ENCODE measurements around the gene CLCNKB. TPM values are rescaled to one million over a fixed set of nuclear protein-coding genes. Genes with fewer than 3 reads are reported as not detected.
"Not testable (repeated sequence)": the region's sequence is repeated elsewhere in the genome, so short reads cannot be mapped to it uniquely, and the experiment has no call there.

The CLCNKB gene
- total and polyA plus RNA-seq, 4 donors, result 0.23 to 0.39 (median 0.38) TPM; not detected in 1

GRCh38 chr1:16048573-16049189 lies 5.1 kb downstream of the CLCNKB start:
- Histone ChIP-seq H3K4me3 (ENCODE audit: low read length in 2 of 2) (peak overlapping the region in 1 of 2 donors; percentile 5), H3K9me3 (ENCODE audit: control insufficient read depth, low read length) (no peaks in the 10 kb centered on the region), H3K4me1 (ENCODE audit: control insufficient read depth in 1 of 2, insufficient read depth in 2 of 2, low read length in 2 of 2) (no peaks in the 10 kb centered on the region), H3K27ac (ENCODE audit: low read depth in 1 of 2, low read length in 2 of 2) (no peak overlapping the region), H3K36me3 (ENCODE audit: control insufficient read depth in 1 of 2, insufficient read depth in 2 of 2, low read length in 1 of 2) (no peaks in the 10 kb centered on the region), H3K27me3 (ENCODE audit: control insufficient read depth in 1 of 2, insufficient read depth in 2 of 2, low read length in 1 of 2) (no peaks in the 10 kb centered on the region)
- intact Hi-C loops (cut with DNase I), result loop anchor here in 1 of 2 donors (5.0 kb wide), 1 partner anchor 36 kb away; no protein-coding TSS in a partner anchor
- WGBS, 2 donors, result 5% methylated on average over 19 to 25 of the region's 25 CpGs
- ATAC-seq (ENCODE audit: low FRiP score), result peak; percentile 26
- DNase-seq, result peak in 1 of 2 donors; percentile 86

DNA sequence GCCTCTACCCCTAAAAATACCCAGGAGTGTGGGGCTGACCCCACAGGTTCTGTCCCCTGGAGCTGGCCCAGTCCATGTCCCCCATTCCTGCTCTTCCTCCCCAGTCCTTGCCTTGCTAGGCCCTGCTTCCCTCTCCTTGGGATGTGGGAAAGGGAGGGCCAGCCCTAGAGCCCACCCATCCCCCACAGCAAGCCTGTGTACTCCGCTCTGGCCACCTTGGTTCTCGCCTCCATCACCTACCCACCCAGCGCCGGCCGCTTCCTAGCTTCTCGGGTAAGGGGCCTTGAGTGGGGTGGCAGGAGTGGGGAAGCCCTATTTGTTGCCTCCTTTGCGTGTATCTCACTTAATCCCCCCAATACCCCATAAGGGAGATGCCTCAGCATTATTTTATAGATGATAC lies 6.7 kb downstream of the CLCNKB start:
- H3K27me3 ChIP-seq (ENCODE audit: control insufficient read depth in 1 of 2, insufficient read depth in 2 of 2, low read length in 1 of 2), result no peaks in the 10 kb centered on the region
- no peak overlapping the region for H3K27ac ChIP-seq (ENCODE audit: low read depth in 1 of 2, low read length in 2 of 2)
- ATAC-seq (ENCODE audit: low FRiP score) (no peak), DNase-seq (no peak)
- H3K4me3 ChIP-seq (ENCODE audit: low read length in 2 of 2), result no peak overlapping the region
- 90 to 92% methylated on average over 6 to 7 of the region's 7 CpGs for WGBS, 2 donors
- intact Hi-C loops (cut with DNase I), result loop anchor here in 1 of 2 donors (1.0 kb wide), 1 partner anchor 9 kb away; no protein-coding TSS in a partner anchor
- H3K4me1 ChIP-seq (ENCODE audit: control insufficient read depth in 1 of 2, insufficient read depth in 2 of 2, low read length in 2 of 2), result no peaks in the 10 kb centered on the region
- H3K36me3 ChIP-seq (ENCODE audit: control insufficient read depth in 1 of 2, insufficient read depth in 2 of 2, low read length in 1 of 2), result no peaks in the 10 kb centered on the region
- no peaks in the 10 kb centered on the region for H3K9me3 ChIP-seq (ENCODE audit: control insufficient read depth, low read length)

- H3K4me3 ChIP-seq (ENCODE audit: low read length in 2 of 2), result no peak overlapping the region
- H3K4me1 ChIP-seq (ENCODE audit: control insufficient read depth in 1 of 2, insufficient read depth in 2 of 2, low read length in 2 of 2), result no peaks in the 10 kb centered on the region
- H3K36me3 ChIP-seq (ENCODE audit: control insufficient read depth in 1 of 2, insufficient read depth in 2 of 2, low read length in 1 of 2), result no peaks in the 10 kb centered on the region
- no peaks in the 10 kb centered on the region for H3K27me3 ChIP-seq (ENCODE audit: control insufficient read depth in 1 of 2, insufficient read depth in 2 of 2, low read length in 1 of 2)
- H3K9me3 ChIP-seq (ENCODE audit: control insufficient read depth, low read length), result no peaks in the 10 kb centered on the region
- 86 to 87% methylated on average over 3 of the region's 3 CpGs for WGBS, 2 donors
- ATAC-seq (ENCODE audit: low FRiP score), result no peak
- H3K27ac ChIP-seq (ENCODE audit: low read depth in 1 of 2, low read length in 2 of 2), result no peak overlapping the region
- intact Hi-C loops (cut with DNase I), result no loop called here
- no peak for DNase-seq
Observed at GRCh38 chr1:16051039-16051438, 7.5 kb downstream of the CLCNKB start.

GRCh38 chr1:16051949-16052348 lies 8.4 kb downstream of the CLCNKB start:
- ATAC-seq (ENCODE audit: low FRiP score); H3K4me1 ChIP-seq (ENCODE audit: control insufficient read depth in 1 of 2, insufficient read depth in 2 of 2, low read length in 2 of 2); H3K27me3 ChIP-seq (ENCODE audit: control insufficient read depth in 1 of 2, insufficient read depth in 2 of 2, low read length in 1 of 2); H3K9me3 ChIP-seq (ENCODE audit: control insufficient read depth, low read length); intact Hi-C loops (cut with DNase I); H3K4me3 ChIP-seq (ENCODE audit: low read length in 2 of 2); H3K27ac ChIP-seq (ENCODE audit: low read depth in 1 of 2, low read length in 2 of 2); DNase-seq; H3K36me3 ChIP-seq (ENCODE audit: control insufficient read depth in 1 of 2, insufficient read depth in 2 of 2, low read length in 1 of 2): not testable (repeated sequence)
- 86 to 91% methylated on average over 11 to 12 of the region's 12 CpGs for WGBS, 2 donors

DNA sequence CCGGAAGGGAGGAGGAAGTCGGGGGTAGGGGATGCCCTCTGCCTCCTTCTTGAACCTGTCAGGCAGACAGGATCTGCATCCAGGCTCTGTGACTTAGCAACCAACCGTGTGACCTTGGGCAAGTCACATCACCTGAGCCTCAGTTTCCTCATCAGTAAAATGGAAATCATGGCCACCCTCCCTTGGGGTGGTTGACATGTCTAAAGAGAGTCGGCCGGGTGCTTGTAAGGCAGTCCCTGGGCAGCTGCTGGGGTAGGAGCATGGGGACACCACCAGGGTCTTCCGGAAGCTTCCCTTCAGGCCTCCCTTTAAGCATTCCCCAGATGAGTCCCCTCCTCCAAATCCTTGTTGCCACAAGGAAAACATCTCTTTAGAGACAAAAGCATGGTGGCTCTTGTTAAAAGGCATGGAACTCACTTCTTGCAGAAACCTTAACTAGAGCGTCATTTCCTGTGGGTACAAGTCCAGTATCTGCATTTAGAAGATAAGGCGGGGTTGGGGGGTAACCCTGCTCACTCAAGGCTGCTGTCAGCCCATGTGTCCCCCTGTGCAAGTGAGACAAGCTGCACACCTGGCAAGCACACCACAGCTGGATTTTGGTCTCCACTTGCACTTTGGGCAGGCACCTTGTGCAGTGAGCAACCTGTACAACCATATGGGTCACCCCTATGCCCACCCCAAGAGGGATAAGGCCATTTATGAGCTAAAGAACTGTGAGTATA lies 10.4 kb downstream of the CLCNKB start:
- no peak overlapping the region for H3K27ac ChIP-seq (ENCODE audit: low read depth in 1 of 2, low read length in 2 of 2)
- no peaks in the 10 kb centered on the region for H3K4me1 ChIP-seq (ENCODE audit: control insufficient read depth in 1 of 2, insufficient read depth in 2 of 2, low read length in 2 of 2)
- DNase-seq (no peak), ATAC-seq (ENCODE audit: low FRiP score) (no peak)
- no peak overlapping the region for H3K4me3 ChIP-seq (ENCODE audit: low read length in 2 of 2)
- no peaks in the 10 kb centered on the region for H3K36me3 ChIP-seq (ENCODE audit: control insufficient read depth in 1 of 2, insufficient read depth in 2 of 2, low read length in 1 of 2)
- intact Hi-C loops (cut with DNase I), result no loop called here
- no peaks in the 10 kb centered on the region for H3K27me3 ChIP-seq (ENCODE audit: control insufficient read depth in 1 of 2, insufficient read depth in 2 of 2, low read length in 1 of 2)
- H3K9me3 ChIP-seq (ENCODE audit: control insufficient read depth, low read length), result no peaks in the 10 kb centered on the region
- 82 to 83% methylated on average over 7 to 8 of the region's 8 CpGs for WGBS, 2 donors

GRCh38 chr1:16054598-16055540 lies 11.3 kb downstream of the CLCNKB start:
- intact Hi-C loops (cut with DNase I), result loop anchor here in 1 of 2 donors (5.0 kb wide), 1 partner anchor 48 kb away; no protein-coding TSS in a partner anchor
- H3K4me1 ChIP-seq (ENCODE audit: control insufficient read depth in 1 of 2, insufficient read depth in 2 of 2, low read length in 2 of 2), result no peaks in the 10 kb centered on the region
- H3K27me3 ChIP-seq (ENCODE audit: control insufficient read depth in 1 of 2, insufficient read depth in 2 of 2, low read length in 1 of 2), result no peaks in the 10 kb centered on the region
- no peak overlapping the region for H3K27ac ChIP-seq (ENCODE audit: low read depth in 1 of 2, low read length in 2 of 2)
- DNase-seq, result no peak
- H3K36me3 ChIP-seq (ENCODE audit: control insufficient read depth in 1 of 2, insufficient read depth in 2 of 2, low read length in 1 of 2), result no peaks in the 10 kb centered on the region
- H3K9me3 ChIP-seq (ENCODE audit: control insufficient read depth, low read length), result no peaks in the 10 kb centered on the region
- 86 to 88% methylated on average over 7 of the region's 7 CpGs for WGBS, 2 donors
- ATAC-seq (ENCODE audit: low FRiP score), result no peak
- no peak overlapping the region for H3K4me3 ChIP-seq (ENCODE audit: low read length in 2 of 2)

GRCh38 chr1:16055613-16056520 lies 12.3 kb downstream of the CLCNKB start:
- WGBS, 2 donors, result 38 to 42% methylated on average over 18 of the region's 18 CpGs

More at GRCh38 chr1:16055613-16056520, 12.3 kb downstream of the CLCNKB start:
- ATAC-seq (ENCODE audit: low FRiP score) (peak; percentile 81), DNase-seq (peak; percentile 89 to 94)
- no peaks in the 10 kb centered on the region for H3K36me3 ChIP-seq (ENCODE audit: control insufficient read depth in 1 of 2, insufficient read depth in 2 of 2, low read length in 1 of 2)
- H3K27me3 ChIP-seq (ENCODE audit: control insufficient read depth in 1 of 2, insufficient read depth in 2 of 2, low read length in 1 of 2), result no peaks in the 10 kb centered on the region
- no peak overlapping the region for H3K4me3 ChIP-seq (ENCODE audit: low read length in 2 of 2)
- intact Hi-C loops (cut with DNase I), result loop anchor here (1.0 to 5.0 kb wide), 3 partner anchors 23 to 49 kb away; no protein-coding TSS in a partner anchor
- no peak overlapping the region for H3K27ac ChIP-seq (ENCODE audit: low read depth in 1 of 2, low read length in 2 of 2)
- H3K4me1 ChIP-seq (ENCODE audit: control insufficient read depth in 1 of 2, insufficient read depth in 2 of 2, low read length in 2 of 2), result no peaks in the 10 kb centered on the region
- no peaks in the 10 kb centered on the region for H3K9me3 ChIP-seq (ENCODE audit: control insufficient read depth, low read length)

Data from aorta (tissue), 5 donors.